Transverse colon (tissue), 4 donors: ENCODE results near the gene VENTX. TPM values are rescaled to one million over a fixed set of nuclear protein-coding genes. Genes with fewer than 3 reads are reported as not detected.

Experiments used
- DNase-seq: peaks from one replicate; pipeline ENCODE4 v3.0.0-alpha.2; 2019
- H3K27ac ChIP-seq, 4 donors: fragments of 200-600 bp; sonication (generic); 2 replicates each; pipeline ENCODE4 v1.5.1; 2016 to 2018; ENCODE audit warnings: inconsistent platforms in 4 of 4
- H3K27me3 ChIP-seq: fragments of 200-600 bp; sonication (generic); 2 replicates; pipeline ENCODE4 v1.5.1; 2017; ENCODE audit warnings: inconsistent platforms
- H3K36me3 ChIP-seq, 4 donors: fragments of 200-600 bp; sonication (generic); 2 replicates each; pipeline ENCODE4 v1.5.1; 2017 to 2019; ENCODE audit warnings: inconsistent platforms in 4 of 4
- H3K4me1 ChIP-seq, 4 donors: fragments of 200-600 bp; sonication (generic); 2 replicates each; pipeline ENCODE4 v1.5.1; 2017 to 2020; ENCODE audit warnings: inconsistent platforms in 4 of 4
- H3K4me3 ChIP-seq, 4 donors: fragments of 200-600 bp; sonication (generic); 1 replicate in 1 of 4; 2 replicates in 3 of 4; pipeline versions ENCODE4 v1.5.1 to v1.6.1; 2017 to 2019; ENCODE audit warnings: inconsistent platforms in 4 of 4
- H3K9me3 ChIP-seq, 2 donors: fragments of 200-600 bp; sonication (generic); 2 replicates each; pipeline ENCODE4 v1.5.1; 2017 to 2019; ENCODE audit warnings: inconsistent platforms in 2 of 2
- CTCF ChIP-seq, 5 experiments: fragments of 200-600 bp in 3 of 5; fragments of 450-650 bp in 2 of 5; sonication (generic) in 3 of 5; IDR thresholded peaks; 1 replicate in 2 of 5; 2 replicates in 3 of 5; pipeline ENCODE4 v1.5.1; 2016 to 2017; ENCODE audit warnings: antibody characterized with exemption in 5 of 5, inconsistent platforms in 3 of 5, mild to moderate bottlenecking in 2 of 5, moderate library complexity in 1 of 5
- EP300 ChIP-seq: sonication (generic); formaldehyde crosslinking; IDR thresholded peaks from one replicate; pipeline ENCODE4 v1.6.1; 2017; ENCODE audit warnings: antibody characterized with exemption, low read depth
- POLR2A ChIP-seq: fragments of 450-650 bp; IDR thresholded peaks from one replicate; pipeline ENCODE4 v1.6.1; 2016; ENCODE audit warnings: antibody characterized with exemption, mild to moderate bottlenecking, moderate library complexity
- POLR2AphosphoS5 ChIP-seq, 3 donors: sonication (generic); formaldehyde crosslinking; IDR thresholded peaks; one replicate each; pipeline ENCODE4 v1.6.1; 2016; ENCODE audit warnings: antibody characterized with exemption in 3 of 3
- WGBS, 2 donors: methylation state at CpG; one replicate each; pipeline ENCODE4 v1.1.5; 2018; ENCODE audit warnings: low coverage in 1 of 2; 5-methylcytosine and 5-hydroxymethylcytosine counted together
- in situ Hi-C, 4 donors: fragments of 200-750 bp; cut with MboI; loops; one replicate each; pipeline versions ENCODE4 v1.15.0 to v1.15.1; 2017; ENCODE audit warnings: low sequenced_read_pairs in 3 of 4, low pct_ligation_motif_present in 1 of 4, low pct_unique_long_range_greater_than_20kb in 1 of 4
- intact Hi-C: fragments of 100-400 bp; cut with DNase I; formaldehyde crosslinking; loops from one replicate; pipeline ENCODE4 v1.15.1; 2023; ENCODE audit warnings: low total_unique reads
- total RNA-seq, 4 donors: library from RNA; depleted of rRNA; stranded (reverse); fragments of >200 nt; gene quantifications; one replicate each; pipeline ENCODE4 v1.1.0, GENCODE V29; 2016

VENTX gene
- total RNA-seq, 4 donors from 2014 or later, result 0.27 to 0.48 TPM; not detected in 2

- DNase-seq, result no peak
- in situ Hi-C loops, result no loop called here
These were observed 34.6 kb upstream of the VENTX start for GRCh38 chr10:133202778-133203651.

GRCh38 chr10:133203652-133204195, 33.9 kb upstream of the VENTX start:
- intact Hi-C loops, result no loop called here

More at GRCh38 chr10:133202778-133203651, 34.6 kb upstream of the VENTX start:
- Histone ChIP-seq H3K4me1 (no peaks in the 10 kb centered on the region), H3K27ac (no peak overlapping the region), H3K36me3 (no peaks in the 10 kb centered on the region), H3K9me3 (no peaks in the 10 kb centered on the region), H3K27me3 (peaks cover 7% of the 10 kb centered on the region), H3K4me3 (no peak overlapping the region)
- 87% methylated on average over 56 of the region's 62 CpGs; no CpG with 5 or more reads in 1 of the 2 donors for WGBS, 2 donors
- intact Hi-C loops, result no loop called here
- TF ChIP-seq POLR2A (no peak), POLR2AphosphoS5 (IDR thresholded peaks at IDR 0.05) (no peak), CTCF (IDR thresholded peaks at IDR 0.05) (no peak), EP300 (no peak)

GRCh38 chr10:133204226-133205015, 33.2 kb upstream of the VENTX start:
- 86% methylated on average over 35 of the region's 38 CpGs; no CpG with 5 or more reads in 1 of the 2 donors for WGBS, 2 donors
- in situ Hi-C loops, result no loop called here

More at GRCh38 chr10:133203652-133204195, 33.9 kb upstream of the VENTX start:
- TF ChIP-seq EP300 (no peak), POLR2A (no peak), CTCF (IDR thresholded peaks at IDR 0.05) (no peak), POLR2AphosphoS5 (IDR thresholded peaks at IDR 0.05) (no peak)
- Histone ChIP-seq H3K27ac (no peak overlapping the region), H3K4me1 (no peaks in the 10 kb centered on the region), H3K9me3 (no peaks in the 10 kb centered on the region), H3K4me3 (no peak overlapping the region), H3K36me3 (no peaks in the 10 kb centered on the region), H3K27me3 (peaks cover 7% of the 10 kb centered on the region)
- in situ Hi-C loops, result no loop called here
- 88% methylated on average over 29 of the region's 31 CpGs; no CpG with 5 or more reads in 1 of the 2 donors for WGBS, 2 donors
- no peak for DNase-seq

More at GRCh38 chr10:133204226-133205015, 33.2 kb upstream of the VENTX start:
- DNase-seq, result no peak
- intact Hi-C loops, result no loop called here
- Histone ChIP-seq H3K4me1 (no peaks in the 10 kb centered on the region), H3K36me3 (no peaks in the 10 kb centered on the region), H3K27me3 (peaks cover 6% of the 10 kb centered on the region), H3K9me3 (no peaks in the 10 kb centered on the region), H3K27ac (no peak overlapping the region), H3K4me3 (no peak overlapping the region)
- TF ChIP-seq POLR2AphosphoS5 (IDR thresholded peaks at IDR 0.05), result no peak
- no peak for TF ChIP-seq POLR2A
- no peak for TF ChIP-seq CTCF (IDR thresholded peaks at IDR 0.05)
- no peak for TF ChIP-seq EP300
